Vagina (tissue), 2 donors: ENCODE measurements around the gene INHBE. TPM values are rescaled to one million over a fixed set of nuclear protein-coding genes. Genes with fewer than 3 reads are reported as not detected.
"Not testable (repeated sequence)": the region's sequence is repeated elsewhere in the genome, so short reads cannot be mapped to it uniquely, and the experiment has no call there.

ENCODE experiments used
- DNase-seq, 2 donors: peaks; one replicate each; pipeline ENCODE4 v3.0.0-alpha.2; 2017; ENCODE audit errors: extremely low spot score in 2 of 2
- H3K27ac ChIP-seq: fragments of 200-600 bp; sonication (generic); one replicate; pipeline ENCODE4 v1.5.1; 2019
- H3K27me3 ChIP-seq: fragments of 200-600 bp; sonication (generic); one replicate; pipeline ENCODE4 v1.5.1; 2019
- H3K36me3 ChIP-seq, 2 donors: fragments of 200-600 bp; sonication (generic); one replicate each; pipeline ENCODE4 v1.5.1; 2017 to 2019
- H3K4me1 ChIP-seq: fragments of 200-600 bp; sonication (generic); one replicate; pipeline ENCODE4 v1.5.1; 2019
- H3K4me3 ChIP-seq, 2 donors: fragments of 200-600 bp; sonication (generic); 1 replicate in 1 of 2; 2 replicates in 1 of 2; pipeline ENCODE4 v1.5.1; 2016 to 2019
- H3K9me3 ChIP-seq: fragments of 200-600 bp; sonication (generic); one replicate; pipeline ENCODE4 v1.5.1; 2019
- POLR2A ChIP-seq, 2 donors: fragments of 450-650 bp; IDR thresholded peaks; one replicate each; pipeline ENCODE4 v1.6.1; 2017; ENCODE audit warnings: antibody characterized with exemption in 2 of 2, mild to moderate bottlenecking in 2 of 2, moderate library complexity in 2 of 2
- POLR2AphosphoS5 ChIP-seq, 2 donors: sonication (generic); formaldehyde crosslinking; IDR thresholded peaks; one replicate each; pipeline ENCODE4 v1.9.0; 2017; ENCODE audit warnings: antibody characterized with exemption in 2 of 2, mild to moderate bottlenecking in 2 of 2, low read depth in 1 of 2; ENCODE audit not compliant: insufficient read depth in 1 of 2
- intact Hi-C: fragments of 100-400 bp; cut with DNase I; formaldehyde crosslinking; loops from one replicate; pipeline ENCODE4 v1.15.1; 2023
- total RNA-seq: library from RNA; depleted of rRNA; stranded (reverse); fragments of >200 nt; gene quantifications from one replicate; pipeline ENCODE4 v1.2.3, GENCODE V29; 2016
- TF ChIP-seq, protein P1 (sequence below), 3 experiments: fragments of 450-650 bp in 2 of 3; fragments of 200-600 bp in 1 of 3; sonication (generic) in 1 of 3; IDR thresholded peaks; one replicate each; pipeline ENCODE4 v1.5.1; 2017 to 2019; ENCODE audit warnings: antibody characterized with exemption in 3 of 3, mild to moderate bottlenecking in 2 of 3, moderate library complexity in 2 of 3

INHBE gene
- total RNA-seq, 1 donor from 2014 or later, result not detected

DNA sequence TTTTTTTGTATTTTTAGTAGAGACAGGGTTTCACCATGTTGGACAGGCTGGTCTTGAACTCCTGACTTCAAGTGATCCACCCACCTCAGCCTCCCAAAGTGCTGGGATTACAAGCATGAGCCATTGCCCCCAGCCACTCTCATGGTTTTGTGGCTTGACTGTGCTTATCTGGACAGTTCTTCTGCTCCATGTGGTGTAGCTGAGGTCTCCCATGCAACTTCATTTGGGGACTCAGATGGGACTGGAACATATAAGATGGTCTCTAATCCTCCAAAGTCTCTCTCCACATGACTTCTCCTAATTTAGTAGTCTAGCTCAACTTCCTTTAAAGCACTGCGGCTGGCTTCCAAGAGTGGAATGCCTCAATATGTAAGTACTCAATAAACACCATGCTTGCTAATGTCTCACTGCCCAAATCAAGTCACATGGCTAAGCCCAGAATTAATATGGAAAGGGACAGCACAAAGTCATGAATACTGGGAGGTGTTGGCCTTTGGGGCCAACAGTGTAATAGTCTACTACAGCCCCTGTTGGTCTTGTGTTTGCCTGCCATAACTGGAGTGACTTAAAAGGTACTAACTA is 13.2 kb upstream of the INHBE start:
- Histone ChIP-seq H3K36me3 (no peaks in the 10 kb centered on the region), H3K9me3 (no peaks in the 10 kb centered on the region), H3K4me3 (no peak overlapping the region), H3K27me3 (no peaks in the 10 kb centered on the region), H3K27ac (no peak overlapping the region), H3K4me1 (no peaks in the 10 kb centered on the region)
- TF ChIP-seq POLR2AphosphoS5 (IDR thresholded peaks at IDR 0.05; ENCODE audit: insufficient read depth in 1 of 2, low read depth in 1 of 2) (no peak), POLR2A (IDR thresholded peaks at IDR 0.05) (no peak)
- TF ChIP-seq, protein P1, sequence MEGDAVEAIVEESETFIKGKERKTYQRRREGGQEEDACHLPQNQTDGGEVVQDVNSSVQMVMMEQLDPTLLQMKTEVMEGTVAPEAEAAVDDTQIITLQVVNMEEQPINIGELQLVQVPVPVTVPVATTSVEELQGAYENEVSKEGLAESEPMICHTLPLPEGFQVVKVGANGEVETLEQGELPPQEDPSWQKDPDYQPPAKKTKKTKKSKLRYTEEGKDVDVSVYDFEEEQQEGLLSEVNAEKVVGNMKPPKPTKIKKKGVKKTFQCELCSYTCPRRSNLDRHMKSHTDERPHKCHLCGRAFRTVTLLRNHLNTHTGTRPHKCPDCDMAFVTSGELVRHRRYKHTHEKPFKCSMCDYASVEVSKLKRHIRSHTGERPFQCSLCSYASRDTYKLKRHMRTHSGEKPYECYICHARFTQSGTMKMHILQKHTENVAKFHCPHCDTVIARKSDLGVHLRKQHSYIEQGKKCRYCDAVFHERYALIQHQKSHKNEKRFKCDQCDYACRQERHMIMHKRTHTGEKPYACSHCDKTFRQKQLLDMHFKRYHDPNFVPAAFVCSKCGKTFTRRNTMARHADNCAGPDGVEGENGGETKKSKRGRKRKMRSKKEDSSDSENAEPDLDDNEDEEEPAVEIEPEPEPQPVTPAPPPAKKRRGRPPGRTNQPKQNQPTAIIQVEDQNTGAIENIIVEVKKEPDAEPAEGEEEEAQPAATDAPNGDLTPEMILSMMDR (IDR thresholded peaks at IDR 0.05), result no peak
- no peak for DNase-seq
- intact Hi-C loops, result no loop called here

DNA sequence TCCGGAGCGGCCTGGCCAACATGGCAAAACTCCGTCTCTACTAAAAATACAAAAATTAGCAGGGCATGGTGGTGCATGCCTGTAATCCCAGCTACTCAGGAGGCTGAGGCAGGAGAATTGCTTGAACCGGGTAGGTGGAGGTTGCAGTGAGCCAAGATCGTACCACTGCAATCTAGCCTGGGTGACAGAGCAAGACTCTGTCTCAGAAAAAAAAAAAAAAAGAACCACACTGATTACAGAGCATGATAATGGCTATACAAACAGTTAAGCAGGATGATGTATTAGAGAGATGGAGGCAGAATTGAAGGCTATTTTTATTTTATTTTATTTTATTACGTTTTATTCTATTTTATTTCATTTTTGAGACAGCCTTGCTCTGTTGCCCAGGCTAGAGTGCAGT is 10.8 kb upstream of the INHBE start:
- intact Hi-C loops, H3K36me3 ChIP-seq, H3K27me3 ChIP-seq, H3K4me1 ChIP-seq, H3K4me3 ChIP-seq, DNase-seq, H3K9me3 ChIP-seq, H3K27ac ChIP-seq: not testable (repeated sequence)

DNA sequence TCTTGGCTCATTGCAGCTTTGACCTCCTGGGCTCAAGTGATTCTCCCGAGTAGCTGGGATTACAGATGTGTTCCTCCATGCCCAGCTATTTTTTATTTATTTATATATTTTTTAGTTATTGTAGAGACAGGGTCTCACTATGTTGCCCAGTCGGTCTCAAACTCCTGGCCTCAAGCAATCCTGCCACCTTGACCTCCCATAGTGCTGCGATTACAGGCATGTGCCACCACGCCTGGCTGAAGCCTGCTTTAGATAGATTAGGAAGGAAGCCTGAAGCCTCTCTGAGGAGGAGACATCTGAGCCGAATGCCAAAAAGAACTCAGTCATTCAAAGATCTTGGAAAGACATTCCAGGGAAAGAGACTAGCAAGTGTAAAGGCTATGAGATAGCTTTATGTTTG is 10.4 kb upstream of the INHBE start:
- H3K4me1 ChIP-seq, result no peaks in the 10 kb centered on the region
- no peak overlapping the region for H3K4me3 ChIP-seq
- no peaks in the 10 kb centered on the region for H3K27me3 ChIP-seq
- no peak for TF ChIP-seq POLR2AphosphoS5 (IDR thresholded peaks at IDR 0.05; ENCODE audit: insufficient read depth in 1 of 2, low read depth in 1 of 2)
- TF ChIP-seq, protein P1 (IDR thresholded peaks at IDR 0.05), result no peak
- TF ChIP-seq POLR2A (IDR thresholded peaks at IDR 0.05), result no peak
- H3K9me3 ChIP-seq, result no peaks in the 10 kb centered on the region
- H3K36me3 ChIP-seq, result no peaks in the 10 kb centered on the region
- intact Hi-C loops, result no loop called here
- H3K27ac ChIP-seq, result no peak overlapping the region
- DNase-seq, result no peak

DNA sequence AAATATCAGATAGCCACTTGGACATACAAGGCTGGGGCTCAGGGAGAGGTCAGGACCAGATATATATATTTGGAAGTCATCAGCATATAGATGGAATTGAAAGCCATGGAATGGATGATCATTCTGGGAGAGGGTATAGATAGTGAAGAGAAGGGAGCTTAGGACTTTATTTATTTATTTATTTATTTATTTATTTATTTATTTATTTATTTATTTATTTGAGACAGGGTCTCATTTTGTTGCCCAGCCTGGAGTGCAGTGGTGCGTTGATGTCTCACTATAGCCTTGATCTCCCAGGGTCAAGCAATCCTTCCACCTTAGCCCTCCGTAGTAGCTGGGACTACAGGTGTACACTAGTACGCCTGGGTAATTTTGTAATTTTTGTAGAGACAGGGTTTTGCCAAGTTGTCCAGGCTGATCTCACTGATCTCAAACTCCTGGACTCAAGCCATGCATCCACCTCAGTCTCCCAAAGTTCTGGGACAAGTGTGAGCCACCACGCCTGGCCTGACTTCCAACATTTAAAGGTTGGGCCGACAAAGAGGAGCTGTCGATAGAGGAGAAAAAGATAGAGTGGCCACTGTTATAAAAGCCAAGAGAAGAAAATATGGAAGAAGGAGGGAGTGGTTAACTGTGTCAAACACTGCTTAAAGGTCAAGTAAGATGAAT is 8.7 kb upstream of the INHBE start:
- TF ChIP-seq, protein P1 (IDR thresholded peaks at IDR 0.05), result no peak
- TF ChIP-seq POLR2AphosphoS5 (IDR thresholded peaks at IDR 0.05; ENCODE audit: insufficient read depth in 1 of 2, low read depth in 1 of 2) (no peak), POLR2A (IDR thresholded peaks at IDR 0.05) (no peak)
- H3K4me1 ChIP-seq, result no peaks in the 10 kb centered on the region
- no peak for DNase-seq
- H3K27me3 ChIP-seq, result no peaks in the 10 kb centered on the region
- intact Hi-C loops, result no loop called here
- H3K4me3 ChIP-seq, result no peak overlapping the region
- no peak overlapping the region for H3K27ac ChIP-seq
- no peaks in the 10 kb centered on the region for H3K9me3 ChIP-seq
- no peaks in the 10 kb centered on the region for H3K36me3 ChIP-seq

DNA sequence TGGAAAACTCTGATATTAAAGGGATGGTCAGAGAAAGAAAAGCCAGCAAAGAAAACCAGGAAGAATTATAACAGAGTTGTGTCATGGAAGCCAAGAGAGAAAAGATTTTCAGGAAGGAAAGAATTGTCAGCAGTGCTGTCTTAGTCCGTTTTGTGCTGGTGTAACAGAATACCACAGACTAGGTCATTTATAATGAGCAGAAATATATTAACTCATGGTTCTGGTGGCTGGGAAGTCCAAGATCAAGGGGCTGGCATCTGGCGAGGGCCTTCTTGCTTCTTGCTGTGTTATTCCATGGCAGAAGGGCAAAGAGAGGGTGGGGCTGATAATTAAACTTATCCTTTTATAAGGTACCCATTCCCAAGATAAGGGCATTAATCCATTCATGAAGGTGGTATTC is 6.4 kb upstream of the INHBE start:
- no peak for TF ChIP-seq POLR2AphosphoS5 (IDR thresholded peaks at IDR 0.05; ENCODE audit: insufficient read depth in 1 of 2, low read depth in 1 of 2)
- TF ChIP-seq, protein P1 (IDR thresholded peaks at IDR 0.05), result no peak
- no peak for TF ChIP-seq POLR2A (IDR thresholded peaks at IDR 0.05)
- H3K36me3 ChIP-seq, result no peaks in the 10 kb centered on the region
- H3K27me3 ChIP-seq, result no peaks in the 10 kb centered on the region
- no peak for DNase-seq
- intact Hi-C loops, result no loop called here
- no peaks in the 10 kb centered on the region for H3K9me3 ChIP-seq
- no peak overlapping the region for H3K4me3 ChIP-seq
- no peaks in the 10 kb centered on the region for H3K4me1 ChIP-seq
- no peak overlapping the region for H3K27ac ChIP-seq
